CD4-positive, alpha-beta T cell treated with Interleukin-17A for 1 hour (primary cell): Measurements from ENCODE around the gene STK10.

Experiments
- DNase-seq: peaks from one replicate; pipeline ENCODE4 v3.0.0-alpha.2; 2020

STK10 gene

GRCh38 chr5:172105811-172106210 is 82.2 kb downstream of the STK10 start:
- no peak for DNase-seq

GRCh38 chr5:172104801-172105701 is 83.0 kb downstream of the STK10 start:
- no peak for DNase-seq

GRCh38 chr5:172104021-172104420 is 84.0 kb downstream of the STK10 start:
- DNase-seq: no peak

- DNase-seq: no peak
These were observed 85.0 kb downstream of the STK10 start for GRCh38 chr5:172102913-172103626.

GRCh38 chr5:172102218-172102870 is 85.7 kb downstream of the STK10 start:
- DNase-seq: no peak

- DNase-seq: no peak
These were observed 86.3 kb downstream of the STK10 start for GRCh38 chr5:172101547-172102217.

- no peak for DNase-seq
These were observed 89.1 kb downstream of the STK10 start for GRCh38 chr5:172098883-172099282.

- no peak for DNase-seq
These were observed 90.0 kb downstream of the STK10 start for GRCh38 chr5:172098046-172098445.

- DNase-seq: no peak
These were observed 90.7 kb downstream of the STK10 start for GRCh38 chr5:172097356-172097755.

- no peak for DNase-seq
These were observed 91.7 kb downstream of the STK10 start for GRCh38 chr5:172096207-172096940.

GRCh38 chr5:172095368-172096206 is 92.4 kb downstream of the STK10 start:
- no peak for DNase-seq

GRCh38 chr5:172093965-172094364 is 94.1 kb downstream of the STK10 start:
- no peak for DNase-seq

- DNase-seq: no peak
These were observed 94.5 kb downstream of the STK10 start for GRCh38 chr5:172093559-172093958.

GRCh38 chr5:172091956-172092732 is 95.9 kb downstream of the STK10 start:
- DNase-seq: no peak

GRCh38 chr5:172090976-172091547 is 97.0 kb downstream of the STK10 start:
- DNase-seq: no peak

- no peak for DNase-seq
These were observed 98.5 kb downstream of the STK10 start for GRCh38 chr5:172089298-172090117.

- no peak for DNase-seq
These were observed 99.2 kb downstream of the STK10 start for GRCh38 chr5:172088801-172089200.

GRCh38 chr5:172086194-172086975 is 101.6 kb downstream of the STK10 start:
- no peak for DNase-seq
